Measurements from ENCODE around the gene TMED5. TPM values are rescaled to one million over a fixed set of nuclear protein-coding genes. Genes with fewer than 3 reads are reported as not detected.

The TMED5 gene
- total RNA-seq, 1 experiment from 2014 or later, result 80.5 TPM

DNA sequence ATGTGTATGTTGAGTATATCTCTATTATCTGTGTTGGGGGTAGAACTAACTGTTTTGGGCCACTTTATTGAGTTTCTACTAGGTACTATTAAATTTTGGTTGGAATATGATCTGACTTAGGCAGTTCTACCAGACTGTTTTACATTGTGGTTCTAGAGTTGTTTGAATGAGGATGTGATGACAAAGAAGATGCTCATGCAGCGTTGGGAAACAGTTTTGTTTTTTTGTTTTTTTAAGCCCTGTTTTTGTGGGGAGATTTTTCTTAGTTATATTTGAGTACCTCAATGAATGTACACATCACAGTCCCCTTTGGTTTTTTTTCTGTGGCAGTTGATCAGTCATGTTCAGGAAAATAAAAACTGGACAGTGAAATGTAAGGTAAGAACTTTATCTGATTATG lies 40.1 kb downstream of the TMED5 start:
- Mint-ChIP-seq H3K4me3 (ENCODE audit: unreplicated experiment) (no peak overlapping the region), H3K27me3 (ENCODE audit: insufficient read depth, unreplicated experiment) (no peaks in the 10 kb centered on the region), H3K36me3 (ENCODE audit: insufficient read depth, unreplicated experiment) (peaks cover 21% of the 10 kb centered on the region), H3K9me3 (ENCODE audit: unreplicated experiment) (no peaks in the 10 kb centered on the region), H3K4me1 (ENCODE audit: insufficient read depth, unreplicated experiment) (peaks cover 10% of the 10 kb centered on the region), H3K27ac (ENCODE audit: low read depth, unreplicated experiment) (no peak overlapping the region)
- ChIA-PET POLR2A (interaction anchor here (0.7 to 2.0 kb wide), 3 partner anchors 10 to 61 kb away, joined by 3 to 6 read pairs (median 4); partner anchors contain the start of gene MTF2), CTCF (interaction anchor here (0.6 to 0.8 kb wide), 2 partner anchors 30 to 769 kb away, joined by 3 to 4 read pairs; partner anchors contain the start of gene GCLM)
- DNase-seq (ENCODE audit: unreplicated experiment), result peak; percentile 9
- TF ChIP-seq, protein P1, sequence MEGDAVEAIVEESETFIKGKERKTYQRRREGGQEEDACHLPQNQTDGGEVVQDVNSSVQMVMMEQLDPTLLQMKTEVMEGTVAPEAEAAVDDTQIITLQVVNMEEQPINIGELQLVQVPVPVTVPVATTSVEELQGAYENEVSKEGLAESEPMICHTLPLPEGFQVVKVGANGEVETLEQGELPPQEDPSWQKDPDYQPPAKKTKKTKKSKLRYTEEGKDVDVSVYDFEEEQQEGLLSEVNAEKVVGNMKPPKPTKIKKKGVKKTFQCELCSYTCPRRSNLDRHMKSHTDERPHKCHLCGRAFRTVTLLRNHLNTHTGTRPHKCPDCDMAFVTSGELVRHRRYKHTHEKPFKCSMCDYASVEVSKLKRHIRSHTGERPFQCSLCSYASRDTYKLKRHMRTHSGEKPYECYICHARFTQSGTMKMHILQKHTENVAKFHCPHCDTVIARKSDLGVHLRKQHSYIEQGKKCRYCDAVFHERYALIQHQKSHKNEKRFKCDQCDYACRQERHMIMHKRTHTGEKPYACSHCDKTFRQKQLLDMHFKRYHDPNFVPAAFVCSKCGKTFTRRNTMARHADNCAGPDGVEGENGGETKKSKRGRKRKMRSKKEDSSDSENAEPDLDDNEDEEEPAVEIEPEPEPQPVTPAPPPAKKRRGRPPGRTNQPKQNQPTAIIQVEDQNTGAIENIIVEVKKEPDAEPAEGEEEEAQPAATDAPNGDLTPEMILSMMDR (IDR thresholded peaks at IDR 0.05; ENCODE audit: unreplicated experiment), result no peak
- intact Hi-C loops (cut with micrococcal nuclease), result no loop called here
- BruUV-seq (replicated peaks), result no TSS peak

DNA sequence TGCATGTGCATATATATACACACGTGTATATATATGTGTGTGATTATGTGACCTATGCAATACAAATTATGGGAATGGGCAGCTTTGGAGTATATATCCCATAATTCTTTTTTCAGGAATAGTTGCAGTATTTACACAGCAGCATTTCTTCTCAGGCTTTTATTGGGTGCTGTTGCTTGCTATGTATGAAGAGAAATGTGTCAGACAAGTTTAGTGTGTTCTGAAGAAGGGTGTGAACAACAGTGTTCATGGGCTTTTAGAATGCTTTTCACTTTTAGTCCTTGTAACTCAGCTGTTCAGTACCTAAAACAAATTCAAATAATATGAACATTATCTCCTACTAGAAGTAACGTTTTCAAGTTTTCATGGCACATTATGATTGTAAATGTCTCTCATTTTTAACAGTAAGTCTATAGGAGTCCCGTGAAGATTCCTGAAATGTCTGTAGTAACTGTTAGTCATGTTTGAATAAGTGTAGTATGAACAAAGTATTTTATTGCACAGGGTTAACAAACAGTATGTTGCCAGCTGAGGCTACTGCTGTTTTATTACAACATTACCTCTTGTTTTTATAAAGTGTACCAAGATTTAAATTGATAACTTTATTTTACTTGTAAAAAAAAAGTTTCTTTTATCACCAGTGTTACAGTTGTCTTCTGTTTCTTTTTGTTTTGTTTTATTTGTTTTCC lies 42.5 kb downstream of the TMED5 start:
- no TSS peak for BruUV-seq (replicated peaks)
- Mint-ChIP-seq H3K4me1 (ENCODE audit: insufficient read depth, unreplicated experiment) (peaks cover 4% of the 10 kb centered on the region), H3K36me3 (ENCODE audit: insufficient read depth, unreplicated experiment) (peaks cover 31% of the 10 kb centered on the region), H3K4me3 (ENCODE audit: unreplicated experiment) (no peak overlapping the region), H3K27me3 (ENCODE audit: insufficient read depth, unreplicated experiment) (no peaks in the 10 kb centered on the region), H3K9me3 (ENCODE audit: unreplicated experiment) (no peaks in the 10 kb centered on the region), H3K27ac (ENCODE audit: low read depth, unreplicated experiment) (no peak overlapping the region)
- DNase-seq (ENCODE audit: unreplicated experiment), result no peak
- ChIA-PET POLR2A (interaction anchor here (1.3 kb wide), 1 partner anchor 10 kb away, joined by 3 read pairs; no protein-coding TSS in a partner anchor), CTCF (no interaction called here)
- intact Hi-C loops (cut with micrococcal nuclease), result no loop called here
- TF ChIP-seq, protein P1 (IDR thresholded peaks at IDR 0.05; ENCODE audit: unreplicated experiment), result no peak

DNA sequence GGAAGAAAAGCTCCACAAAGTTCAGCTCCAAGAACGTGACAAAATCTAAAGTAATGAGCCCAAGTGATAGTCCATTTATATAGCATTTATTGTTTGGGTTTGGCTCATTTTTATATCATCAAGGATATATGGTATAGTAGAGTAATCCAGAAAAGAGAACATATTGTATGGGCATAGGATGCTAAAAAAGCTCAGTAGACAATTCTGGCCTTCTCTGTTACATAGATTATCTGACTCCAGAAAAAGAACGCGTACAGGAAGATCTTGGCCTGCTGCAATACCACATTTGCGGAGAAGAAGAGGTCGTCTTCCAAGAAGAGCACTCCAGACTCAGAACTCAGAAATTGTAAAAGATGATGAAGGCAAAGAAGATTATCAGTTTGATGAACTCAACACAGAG lies 43.8 kb downstream of the TMED5 start:
- no peaks in the 10 kb centered on the region for H3K9me3 Mint-ChIP-seq (ENCODE audit: unreplicated experiment)
- ChIA-PET CTCF (no interaction called here), POLR2A (no interaction called here)
- no peak for DNase-seq (ENCODE audit: unreplicated experiment)
- no TSS peak for BruUV-seq (replicated peaks)
- intact Hi-C loops (cut with micrococcal nuclease), result no loop called here
- H3K36me3 Mint-ChIP-seq (ENCODE audit: insufficient read depth, unreplicated experiment), result peaks cover 31% of the 10 kb centered on the region
- TF ChIP-seq, protein P1 (IDR thresholded peaks at IDR 0.05; ENCODE audit: unreplicated experiment), result no peak
- H3K27ac Mint-ChIP-seq (ENCODE audit: low read depth, unreplicated experiment), result no peak overlapping the region
- no peaks in the 10 kb centered on the region for H3K27me3 Mint-ChIP-seq (ENCODE audit: insufficient read depth, unreplicated experiment)
- H3K4me1 Mint-ChIP-seq (ENCODE audit: insufficient read depth, unreplicated experiment), result no peaks in the 10 kb centered on the region
- no peak overlapping the region for H3K4me3 Mint-ChIP-seq (ENCODE audit: unreplicated experiment)

DNA sequence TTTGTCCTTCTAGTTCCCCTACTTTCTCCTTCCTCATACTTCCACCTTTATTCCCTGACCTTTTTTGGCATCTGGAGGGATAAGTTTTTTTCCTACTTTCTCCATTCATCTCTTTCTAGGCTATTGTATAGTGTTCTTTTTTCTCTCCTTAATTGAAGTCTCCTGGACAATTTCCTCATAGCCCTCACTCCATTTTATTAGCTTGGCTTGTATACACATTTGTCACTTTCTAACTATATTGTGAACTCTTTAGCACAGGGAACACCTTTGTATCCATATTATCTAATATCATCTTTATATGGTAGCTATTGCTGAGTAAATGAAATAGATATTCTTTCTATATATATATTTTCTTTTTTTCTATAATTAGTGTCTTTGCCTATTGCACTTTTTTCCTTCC lies 47.6 kb downstream of the TMED5 start:
- no peak for DNase-seq (ENCODE audit: unreplicated experiment)
- TF ChIP-seq, protein P1 (IDR thresholded peaks at IDR 0.05; ENCODE audit: unreplicated experiment), result no peak
- H3K36me3 Mint-ChIP-seq (ENCODE audit: insufficient read depth, unreplicated experiment), result peaks cover 21% of the 10 kb centered on the region
- POLR2A ChIA-PET, result interaction anchor here (1.1 kb wide), 2 partner anchors 10 to 54 kb away, joined by 3 to 5 read pairs; no protein-coding TSS in a partner anchor
- H3K27me3 Mint-ChIP-seq (ENCODE audit: insufficient read depth, unreplicated experiment), result no peaks in the 10 kb centered on the region
- CTCF ChIA-PET, result no interaction called here
- H3K4me1 Mint-ChIP-seq (ENCODE audit: insufficient read depth, unreplicated experiment), result no peaks in the 10 kb centered on the region
- intact Hi-C loops (cut with micrococcal nuclease), result no loop called here
- H3K9me3 Mint-ChIP-seq (ENCODE audit: unreplicated experiment), result no peaks in the 10 kb centered on the region
- H3K27ac Mint-ChIP-seq (ENCODE audit: low read depth, unreplicated experiment), result no peak overlapping the region
- no peak overlapping the region for H3K4me3 Mint-ChIP-seq (ENCODE audit: unreplicated experiment)
- no TSS peak for BruUV-seq (replicated peaks)

Measured in MCF 10A (cell line).